Effector CD8-positive, alpha-beta T cell (primary cell): ENCODE data around the gene IL4R.
"Not testable (repeated sequence)": the region's sequence is repeated elsewhere in the genome, so short reads cannot be mapped to it uniquely, and the experiment has no call there.

Source experiments
- DNase-seq: peaks from one replicate; lab custom pipeline; 2025; lab: John Stamatoyannopoulos, UW

The IL4R gene

GRCh38 chr16:27404163-27404823 lies 90.5 kb downstream of the IL4R start:
- no peak for DNase-seq

DNA sequence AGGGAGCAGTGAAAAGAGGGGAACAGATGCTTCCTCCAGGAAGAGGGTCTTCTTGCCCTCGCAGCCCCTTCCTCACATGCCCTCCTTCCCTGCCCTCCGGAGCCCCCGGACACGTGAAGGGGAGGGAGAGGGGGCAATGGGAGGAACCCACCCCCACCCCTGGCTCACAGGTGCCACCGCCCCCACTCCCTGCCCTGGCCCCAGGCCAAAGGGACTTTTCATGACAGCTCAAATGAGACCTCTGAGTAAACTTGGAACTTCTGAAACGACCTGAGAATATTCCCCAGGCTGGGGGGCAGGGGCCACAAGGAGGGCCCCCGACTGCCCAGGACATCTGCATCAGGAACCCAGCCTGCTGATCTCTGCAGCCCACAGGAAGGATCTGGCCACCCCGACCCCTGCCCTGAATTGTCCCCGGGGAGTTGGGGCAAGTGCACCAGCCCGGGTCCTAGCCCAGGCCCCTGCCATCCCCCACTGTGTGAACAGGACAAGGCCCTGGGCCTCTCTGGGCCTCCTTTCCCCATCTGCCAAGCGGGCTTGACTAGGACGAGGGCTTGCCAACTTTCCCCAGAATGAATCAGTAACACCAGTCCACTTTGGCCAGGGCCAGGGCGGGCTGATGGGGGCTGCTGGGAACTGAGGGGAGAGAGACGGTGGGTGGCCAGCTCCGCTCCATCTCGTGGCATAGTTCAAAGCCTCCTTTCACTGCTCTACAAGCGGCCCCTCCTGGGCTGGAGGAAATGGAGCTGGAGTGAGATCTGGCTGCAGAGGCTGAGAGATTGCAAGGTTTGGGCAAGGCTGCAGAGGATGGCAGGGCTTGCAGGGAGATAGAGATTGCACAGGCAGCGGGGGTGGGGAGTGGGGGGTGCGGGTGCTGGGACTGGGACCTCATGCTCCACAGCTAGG lies 92.0 kb downstream of the IL4R start:
- peak; percentile 20 for DNase-seq

- no peak for DNase-seq
These were observed 92.8 kb downstream of the IL4R start for GRCh38 chr16:27406511-27407128.

GRCh38 chr16:27407133-27407532 lies 93.4 kb downstream of the IL4R start:
- no peak for DNase-seq

DNA sequence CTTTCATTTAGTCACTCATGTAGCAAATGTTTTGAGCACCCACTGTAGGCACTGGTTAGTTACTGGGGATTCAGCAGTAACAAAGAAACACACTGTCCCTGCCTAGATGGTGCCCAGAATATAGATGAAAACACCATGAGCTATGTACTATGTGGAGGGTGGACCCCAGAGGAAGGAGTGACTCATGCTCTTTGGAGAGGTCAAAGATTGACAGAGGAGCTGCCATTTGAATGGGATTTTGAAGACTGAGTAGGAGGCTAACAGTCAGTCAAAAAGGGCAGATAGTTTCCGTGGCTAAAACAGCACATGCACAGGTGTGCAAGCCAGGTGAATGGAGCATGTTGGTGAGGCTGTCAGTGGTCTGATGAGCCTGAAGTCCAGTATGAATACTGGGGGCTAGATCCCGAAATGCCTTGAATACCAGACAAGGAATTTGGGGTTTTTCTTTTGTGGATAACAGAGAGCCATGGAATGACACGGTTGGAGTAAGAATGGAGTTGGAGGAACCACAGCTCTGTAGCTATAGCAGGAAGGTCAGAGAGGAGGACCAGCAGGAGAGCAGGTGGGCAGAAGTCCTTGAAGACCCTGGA lies 94.3 kb downstream of the IL4R start:
- DNase-seq = no peak

DNA sequence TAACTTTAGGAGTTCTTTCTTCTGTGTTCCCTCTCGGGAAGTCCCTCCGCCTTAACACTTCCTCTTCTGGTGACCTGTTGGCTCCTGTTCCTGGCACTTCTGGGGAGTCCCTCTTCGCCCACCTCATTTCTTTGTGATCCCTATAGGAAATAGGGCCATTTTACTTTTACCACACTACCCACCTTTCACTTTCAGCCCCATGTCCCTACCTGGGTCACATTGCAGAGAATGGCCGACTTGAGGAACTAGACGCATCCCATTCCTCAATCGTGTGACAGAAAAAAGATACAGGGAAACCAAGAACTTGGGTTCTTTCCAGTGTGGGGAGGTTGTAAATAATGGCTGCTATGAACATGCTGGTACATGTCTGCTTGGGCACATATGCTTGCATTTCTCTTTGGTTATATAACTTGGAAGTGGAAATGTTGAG lies 94.8 kb downstream of the IL4R start:
- no peak for DNase-seq

DNA sequence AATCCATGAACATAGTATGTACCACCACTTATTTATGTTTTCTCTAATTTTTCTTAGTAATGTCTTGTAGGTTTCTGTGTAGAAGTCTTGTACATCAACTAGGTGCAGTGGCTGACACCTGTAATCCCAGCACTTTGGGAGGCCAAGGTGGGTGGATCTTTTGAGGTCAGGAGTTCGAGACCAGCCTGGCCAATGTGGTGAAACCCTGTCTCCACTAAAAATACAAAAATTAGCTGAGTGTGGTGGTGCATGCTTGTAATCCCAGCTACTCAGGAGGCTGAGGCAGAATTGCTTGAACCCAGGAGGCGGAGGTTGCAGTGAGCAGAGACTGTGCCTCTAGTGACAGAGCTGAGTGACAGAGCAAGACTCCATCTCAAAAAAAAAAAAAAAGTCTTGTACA lies 96.2 kb downstream of the IL4R start:
- DNase-seq = not testable (repeated sequence)

DNA sequence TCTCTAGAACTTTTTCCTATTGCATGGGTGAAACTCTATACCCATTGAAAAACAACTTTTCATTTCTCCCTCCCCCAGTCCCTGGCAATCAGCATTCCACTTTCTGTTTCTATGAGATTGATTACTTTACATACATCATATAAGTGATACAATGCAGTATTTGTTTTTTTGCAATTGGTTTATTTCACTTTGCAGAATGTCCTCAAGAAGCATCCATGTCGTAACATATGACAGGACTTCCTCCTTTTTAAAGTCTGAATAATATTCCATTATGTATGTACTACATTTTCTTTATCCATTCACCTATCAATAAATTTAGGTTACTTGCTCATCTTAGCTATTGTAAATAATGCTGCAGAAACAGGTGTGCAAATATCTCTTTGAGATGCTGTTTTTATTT lies 97.0 kb downstream of the IL4R start:
- no peak for DNase-seq

DNA sequence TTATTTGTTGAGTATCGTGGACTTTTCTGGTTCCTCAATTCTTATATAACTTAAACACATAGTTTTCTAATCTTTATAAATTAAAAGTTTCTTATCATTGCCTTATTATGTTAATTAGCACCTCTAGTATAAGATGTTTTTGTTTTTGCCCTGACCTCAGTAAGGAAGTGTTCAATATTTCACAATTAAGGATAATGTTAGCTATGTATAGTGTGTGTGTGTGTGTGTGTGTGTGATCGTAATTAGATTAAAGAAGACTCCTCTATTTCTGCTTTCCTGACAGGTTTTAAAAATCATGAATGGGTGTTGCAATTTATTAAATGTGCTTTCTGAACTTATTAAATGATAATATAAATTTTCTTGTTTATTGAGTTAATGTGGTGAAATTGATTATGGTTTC lies 100.2 kb downstream of the IL4R start:
- DNase-seq = no peak
